CD14-positive monocyte (primary cell): ENCODE results near the gene NRXN3. TPM values are rescaled to one million over a fixed set of nuclear protein-coding genes. Genes with fewer than 3 reads are reported as not detected.

Experiments
- DNase-seq, 3 donors: peaks; one replicate each; pipeline ENCODE4 v3.0.0-alpha.2; 2011 to 2022
- H2AFZ ChIP-seq: 2 replicates; pipeline ENCODE4 v1.6.0; 2012; ENCODE audit warnings: mild to moderate bottlenecking, low read depth, low read length, inconsistent platforms; ENCODE audit not compliant: insufficient read depth, poor library complexity, severe bottlenecking
- H3K27ac ChIP-seq, 2 donors: 1 replicate in 1 of 2; 2 replicates in 1 of 2; pipeline ENCODE4 v1.5.1; 2012 to 2013; ENCODE audit warnings: low read length in 2 of 2, control low read depth in 1 of 2, inconsistent platforms in 1 of 2, low read depth in 1 of 2, mild to moderate bottlenecking in 1 of 2
- H3K27me3 ChIP-seq, 2 donors: one replicate each; pipeline versions ENCODE4 v1.6.0 to v1.6.1; 2011 to 2013; ENCODE audit warnings: low read length in 2 of 2; ENCODE audit not compliant: control insufficient read depth in 2 of 2, insufficient read depth in 2 of 2
- H3K36me3 ChIP-seq, 2 donors: replicated peaks in 1 of 2; 1 replicate in 1 of 2; 2 replicates in 1 of 2; pipeline versions ENCODE4 v1.5.1 to v1.6.1; 2012 to 2013; ENCODE audit warnings: low read length in 2 of 2, control low read depth in 1 of 2, inconsistent platforms in 1 of 2, mild to moderate bottlenecking in 1 of 2; ENCODE audit not compliant: insufficient read depth in 2 of 2, control insufficient read depth in 1 of 2
- H3K4me1 ChIP-seq, 2 donors: 1 replicate in 1 of 2; 2 replicates in 1 of 2; pipeline versions ENCODE4 v1.5.1 to v1.6.1; 2012 to 2013; ENCODE audit warnings: low read length in 2 of 2, control low read depth in 1 of 2, inconsistent platforms in 1 of 2, mild to moderate bottlenecking in 1 of 2, moderate library complexity in 1 of 2; ENCODE audit not compliant: insufficient read depth in 2 of 2, control insufficient read depth in 1 of 2
- H3K4me2 ChIP-seq: replicated peaks from 2 replicates; pipeline ENCODE3; 2012; ENCODE audit warnings: low read length, moderate library complexity, mild to moderate bottlenecking; ENCODE audit not compliant: poor library complexity, severe bottlenecking; ENCODE audit errors: extremely low read depth
- H3K4me3 ChIP-seq, 3 experiments: fragments of 200-600 bp in 1 of 3; sonication (generic) in 1 of 3; replicated peaks in 1 of 3; 1 replicate in 2 of 3; 2 replicates in 1 of 3; pipeline ENCODE4 v1.5.1; 2011 to 2013; ENCODE audit warnings: low read length in 3 of 3, mild to moderate bottlenecking in 3 of 3, control low read depth in 2 of 3, low read depth in 2 of 3, inconsistent platforms in 1 of 3, moderate library complexity in 1 of 3
- H3K79me2 ChIP-seq: 2 replicates; pipeline ENCODE4 v1.6.0; 2012; ENCODE audit warnings: mild to moderate bottlenecking, control low read depth, inconsistent platforms, low read length, moderate library complexity; ENCODE audit not compliant: insufficient read depth
- H3K9ac ChIP-seq: 2 replicates; pipeline ENCODE4 v1.6.0; 2017; ENCODE audit warnings: low read length, mild to moderate bottlenecking; ENCODE audit not compliant: insufficient read depth, poor library complexity, severe bottlenecking
- H3K9me3 ChIP-seq, 2 donors: replicated peaks in 1 of 2; 1 replicate in 1 of 2; 2 replicates in 1 of 2; pipeline versions ENCODE4 v1.5.1 to v1.6.1; 2012 to 2013; ENCODE audit warnings: low read length in 2 of 2, control low read depth in 1 of 2; ENCODE audit not compliant: control insufficient read depth in 1 of 2, insufficient read depth in 1 of 2
- H4K20me1 ChIP-seq: 2 replicates; pipeline ENCODE4 v1.6.0; 2012; ENCODE audit warnings: mild to moderate bottlenecking, low read length, control low read depth, moderate library complexity; ENCODE audit not compliant: insufficient read depth
- H3K27ac Mint-ChIP-seq, 7 donors: one replicate each; pipeline ENCODE4 v1.8.0; 2020; ENCODE audit warnings: mild to moderate bottlenecking in 7 of 7, mixed read lengths in 7 of 7, moderate library complexity in 6 of 7, inconsistent platforms in 2 of 7
- H3K27me3 Mint-ChIP-seq, 3 donors: one replicate each; pipeline ENCODE4 v1.8.0; 2021 to 2022; ENCODE audit warnings: low read depth in 3 of 3, mild to moderate bottlenecking in 3 of 3, mixed read lengths in 3 of 3, moderate library complexity in 3 of 3, inconsistent platforms in 1 of 3
- H3K36me3 Mint-ChIP-seq, 2 donors: one replicate each; pipeline ENCODE4 v1.8.0; 2020; ENCODE audit warnings: mixed read lengths in 2 of 2, inconsistent platforms in 1 of 2, mild to moderate bottlenecking in 1 of 2
- H3K4me1 Mint-ChIP-seq: one replicate; pipeline ENCODE4 v1.8.0; 2020; ENCODE audit warnings: mild to moderate bottlenecking, mixed read lengths
- H3K4me3 Mint-ChIP-seq, 2 donors: one replicate each; pipeline ENCODE4 v1.8.0; 2020; ENCODE audit warnings: mild to moderate bottlenecking in 2 of 2, mixed read lengths in 2 of 2, moderate library complexity in 1 of 2
- H3K9me3 Mint-ChIP-seq, 7 donors: one replicate each; pipeline ENCODE4 v1.8.0; 2020 to 2022; ENCODE audit warnings: mixed read lengths in 7 of 7, mild to moderate bottlenecking in 6 of 7, moderate library complexity in 6 of 7, inconsistent platforms in 2 of 7
- WGBS: methylation state at CpG from one replicate; pipeline ENCODE4 v1.1.5; 2013; ENCODE audit warnings: missing lambda C conversion rate; ENCODE audit not compliant: insufficient coverage; 5-methylcytosine and 5-hydroxymethylcytosine counted together
- intact Hi-C, 2 donors: fragments of 100-400 bp; cut with micrococcal nuclease; formaldehyde crosslinking; loops; one replicate each; pipeline versions ENCODE4 v1.15.0 to v1.15.1; 2023
- polyA plus RNA-seq, 3 donors: library from polyadenylated mRNA; depleted of rRNA in 1 of 3; unstranded in 2 of 3; stranded (reverse) in 1 of 3; fragments of 300-500 nt in 2 of 3; fragments of >200 nt in 1 of 3; fragmentation: Illumina TruSeq in 2 of 3; gene quantifications; 1 replicate in 2 of 3; 2 replicates in 1 of 3; pipeline ENCODE4 v1.2.3, GENCODE V29; 2012 to 2021
- TF ChIP-seq, protein P1 (sequence below): fragments of 200-600 bp; IDR thresholded peaks from one replicate; pipeline ENCODE4 v1.8.0; 2022; ENCODE audit warnings: antibody characterized with exemption, mild to moderate bottlenecking

The NRXN3 gene
- polyA plus RNA-seq, 3 donors = not detected

DNA sequence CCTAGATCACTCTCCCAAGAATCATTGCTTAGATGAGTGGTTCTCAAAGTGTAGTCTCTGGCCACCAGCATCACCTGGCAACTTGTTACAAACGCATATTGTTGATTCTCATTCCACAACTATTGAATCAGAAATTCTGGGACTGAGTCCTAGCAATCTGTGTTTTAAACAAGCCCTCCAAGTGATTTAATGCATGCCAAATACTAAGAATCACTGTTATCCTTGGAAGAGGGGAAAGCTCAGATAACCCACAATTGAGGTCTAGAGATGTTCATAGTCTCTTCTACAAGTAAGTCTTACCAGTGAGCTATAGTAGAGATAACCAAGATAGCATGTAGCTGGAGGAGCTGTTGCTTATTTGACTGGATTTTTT, 1374.5 kb downstream of the NRXN3 start:
- Histone ChIP-seq H3K9me3 (no peaks in the 10 kb centered on the region), H3K27ac (no peak overlapping the region), H3K4me2 (no peak overlapping the region), H2AFZ (no peak overlapping the region), H3K4me3 (no peak overlapping the region), H3K4me1 (no peaks in the 10 kb centered on the region), H3K79me2 (no peaks in the 10 kb centered on the region), H4K20me1 (no peaks in the 10 kb centered on the region), H3K27me3 (no peaks in the 10 kb centered on the region), H3K36me3 (no peaks in the 10 kb centered on the region), H3K9ac (no peak overlapping the region)
- no peak for DNase-seq
- H3K9me3 Mint-ChIP-seq = peaks cover 0 to 6% (median 3%) of the 10 kb centered on the region in 7 donors
- intact Hi-C loops = no loop called here
- H3K4me3 Mint-ChIP-seq = no peak overlapping the region
- TF ChIP-seq, protein P1, sequence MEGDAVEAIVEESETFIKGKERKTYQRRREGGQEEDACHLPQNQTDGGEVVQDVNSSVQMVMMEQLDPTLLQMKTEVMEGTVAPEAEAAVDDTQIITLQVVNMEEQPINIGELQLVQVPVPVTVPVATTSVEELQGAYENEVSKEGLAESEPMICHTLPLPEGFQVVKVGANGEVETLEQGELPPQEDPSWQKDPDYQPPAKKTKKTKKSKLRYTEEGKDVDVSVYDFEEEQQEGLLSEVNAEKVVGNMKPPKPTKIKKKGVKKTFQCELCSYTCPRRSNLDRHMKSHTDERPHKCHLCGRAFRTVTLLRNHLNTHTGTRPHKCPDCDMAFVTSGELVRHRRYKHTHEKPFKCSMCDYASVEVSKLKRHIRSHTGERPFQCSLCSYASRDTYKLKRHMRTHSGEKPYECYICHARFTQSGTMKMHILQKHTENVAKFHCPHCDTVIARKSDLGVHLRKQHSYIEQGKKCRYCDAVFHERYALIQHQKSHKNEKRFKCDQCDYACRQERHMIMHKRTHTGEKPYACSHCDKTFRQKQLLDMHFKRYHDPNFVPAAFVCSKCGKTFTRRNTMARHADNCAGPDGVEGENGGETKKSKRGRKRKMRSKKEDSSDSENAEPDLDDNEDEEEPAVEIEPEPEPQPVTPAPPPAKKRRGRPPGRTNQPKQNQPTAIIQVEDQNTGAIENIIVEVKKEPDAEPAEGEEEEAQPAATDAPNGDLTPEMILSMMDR = no peak
- H3K27me3 Mint-ChIP-seq = peaks cover 0 to 2% (median 0%) of the 10 kb centered on the region in 3 donors
- H3K27ac Mint-ChIP-seq = no peak overlapping the region
- WGBS = no CpG with 5 or more reads among the region's 1 CpG
- H3K4me1 Mint-ChIP-seq = no peaks in the 10 kb centered on the region
- no peaks in the 10 kb centered on the region for H3K36me3 Mint-ChIP-seq

GRCh38 chr14:79548836-79549235, 1378.7 kb downstream of the NRXN3 start:
- Mint-ChIP-seq H3K9me3 (peaks cover 0 to 6% (median 3%) of the 10 kb centered on the region in 7 donors), H3K4me3 (no peak overlapping the region), H3K27ac (no peak overlapping the region), H3K27me3 (peaks cover 0 to 2% (median 0%) of the 10 kb centered on the region in 3 donors), H3K36me3 (no peaks in the 10 kb centered on the region), H3K4me1 (no peaks in the 10 kb centered on the region)
- Histone ChIP-seq H4K20me1 (no peaks in the 10 kb centered on the region), H3K27ac (no peak overlapping the region), H3K9me3 (no peaks in the 10 kb centered on the region), H3K36me3 (no peaks in the 10 kb centered on the region), H3K4me3 (no peak overlapping the region), H3K4me2 (no peak overlapping the region), H3K27me3 (no peaks in the 10 kb centered on the region), H3K79me2 (no peaks in the 10 kb centered on the region), H3K9ac (no peak overlapping the region), H3K4me1 (no peaks in the 10 kb centered on the region), H2AFZ (no peak overlapping the region)
- WGBS = 100% methylated on average over 1 of the region's 1 CpG
- intact Hi-C loops = no loop called here
- TF ChIP-seq, protein P1 = no peak
- DNase-seq = no peak
